K562 (cell line): ENCODE measurements around the gene CARMIL1.

Experiments used
- CTCF ChIP-seq, 3 experiments: IDR thresholded peaks in 2 of 3; conservative IDR thresholded peaks in 1 of 3; 2 replicates each; pipeline ENCODE4 v1.5.1; 2011 to 2012; ENCODE audit warnings: low read length in 3 of 3, mild to moderate bottlenecking in 3 of 3, control low read depth in 2 of 3, improper control_type of control experiment in 1 of 3, inconsistent platforms in 1 of 3, low read depth in 1 of 3, mixed read lengths in 1 of 3, moderate library complexity in 1 of 3; ENCODE audit not compliant: insufficient read depth in 2 of 3
- ILF3 ChIP-seq: fragments of 450-650 bp; IDR thresholded peaks from 2 replicates; pipeline ENCODE4 v1.6.1; 2018; ENCODE audit warnings: antibody characterized with exemption, mild to moderate bottlenecking, moderate library complexity, borderline replicate concordance

- TF ChIP-seq ILF3 (no peak), CTCF (IDR thresholded peaks at IDR 0.05 in 2 of 3, conservative IDR thresholded peaks at IDR 0.05 in 1 of 3; ENCODE audit: insufficient read depth in 2 of 3, low read depth in 1 of 3, low read length in 3 of 3) (no peak)
Observed at GRCh38 chr6:25446830-25447569, 167.8 kb downstream of the CARMIL1 start.
